Stimulated activated CD8-positive, alpha-beta memory T cell treated with anti-CD3 and anti-CD28 coated beads, Interleukin-15, amount 100 ng/mL, for 4 hours (primary cell): ENCODE data around the gene MBD4.
"Not testable (repeated sequence)": the region's sequence is repeated elsewhere in the genome, so short reads cannot be mapped to it uniquely, and the experiment has no call there.

Experiments used
- DNase-seq, 2 donors: peaks; one replicate each; pipeline ENCODE4 v3.0.0-alpha.2; 2020; ENCODE audit warnings: low read depth in 2 of 2

Gene MBD4

DNA sequence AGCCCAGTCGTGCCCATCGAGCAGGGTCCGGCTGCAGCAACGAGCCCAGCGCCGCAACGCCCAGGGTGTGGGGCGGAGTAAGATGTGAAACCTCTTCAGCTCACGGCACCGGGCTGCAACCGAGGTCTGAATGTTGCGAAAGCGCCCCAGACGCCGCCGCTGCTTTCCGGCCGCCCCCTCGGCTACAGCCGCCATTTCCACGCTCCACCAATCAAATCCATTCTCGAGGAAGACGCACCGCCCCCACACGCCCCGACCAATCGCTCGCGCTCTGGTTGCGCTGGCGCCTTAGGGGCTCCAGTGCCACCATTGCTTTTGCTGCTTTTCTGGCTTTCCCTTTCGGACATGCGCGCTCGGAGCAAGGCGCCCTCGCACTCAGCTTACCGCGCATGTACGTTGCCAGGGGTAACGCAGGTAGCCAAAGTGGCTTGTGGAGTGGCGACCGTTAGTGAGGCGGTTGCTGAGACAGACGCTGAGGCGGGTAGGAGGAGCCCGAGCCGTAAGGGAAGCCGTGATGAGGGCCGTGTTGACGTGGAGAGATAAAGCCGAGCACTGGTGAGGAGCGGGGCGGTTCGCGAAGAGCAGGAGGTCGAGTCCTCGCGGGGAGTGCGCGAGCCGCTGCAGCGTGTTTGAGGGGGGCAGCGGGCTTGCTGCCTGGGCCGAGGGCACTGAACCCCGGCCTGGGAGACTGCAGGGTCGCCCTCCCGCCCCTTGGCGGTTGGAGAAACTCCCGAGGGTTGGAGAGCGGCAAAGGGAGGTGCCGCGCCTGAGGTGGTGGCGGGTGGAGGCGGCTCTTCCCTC is at the start of gene MBD4, which contains the start of gene IFT122:
Gene MBD4 (minus strand): TSS at position 132 of the 801 bp plus-strand sequence. CDS start 115 bp downstream, at position 17.
Gene IFT122 (plus strand): TSS at position 408 of the 801 bp plus-strand sequence. CDS start 107 bp downstream, at position 515.
- DNase-seq: peak; percentile 97 to 98

DNA sequence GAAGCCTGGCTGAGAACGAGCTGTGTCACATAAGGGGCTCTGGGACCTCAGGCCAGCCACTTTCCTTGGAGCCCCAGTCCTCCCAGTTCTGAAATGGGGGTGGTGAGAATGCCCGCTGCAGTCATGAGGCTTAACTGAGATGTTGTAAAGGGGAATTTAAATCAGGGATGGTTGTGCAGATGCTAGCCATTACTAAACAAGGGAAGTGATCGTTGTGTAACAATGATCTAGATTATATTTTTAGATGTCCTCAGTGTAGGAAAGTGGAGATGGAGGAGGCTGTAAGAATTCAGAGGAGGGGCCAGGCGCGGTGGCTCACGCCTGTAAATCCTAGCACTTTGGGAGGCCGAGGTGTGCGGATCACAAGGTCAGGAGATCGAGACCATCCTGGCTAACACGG is 49.5 kb upstream of the MBD4 start:
- not testable (repeated sequence) for DNase-seq

DNA sequence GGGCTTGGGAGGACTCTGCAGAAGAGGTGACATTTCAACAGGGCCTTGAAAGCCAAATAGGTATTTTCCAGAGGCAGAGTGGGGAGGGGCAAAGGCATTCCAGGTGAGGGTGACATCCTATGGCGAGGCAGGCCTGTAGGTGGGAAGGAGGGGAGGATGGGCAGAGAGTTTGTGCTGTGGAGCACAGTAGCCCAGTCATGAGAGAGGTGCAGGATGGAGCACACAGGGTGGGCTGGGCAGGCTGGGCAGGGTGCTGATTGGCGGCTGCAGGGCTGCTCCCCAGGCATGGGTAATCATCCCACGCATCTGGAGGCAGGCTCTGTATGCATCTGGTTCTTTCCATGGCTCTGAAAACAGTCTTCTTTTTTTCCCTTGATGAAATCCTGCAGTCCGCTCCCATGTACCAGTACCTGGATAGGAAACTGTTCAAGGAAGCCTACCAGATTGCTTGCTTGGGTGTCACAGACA is 48.2 kb upstream of the MBD4 start:
- not testable (repeated sequence) for DNase-seq

DNA sequence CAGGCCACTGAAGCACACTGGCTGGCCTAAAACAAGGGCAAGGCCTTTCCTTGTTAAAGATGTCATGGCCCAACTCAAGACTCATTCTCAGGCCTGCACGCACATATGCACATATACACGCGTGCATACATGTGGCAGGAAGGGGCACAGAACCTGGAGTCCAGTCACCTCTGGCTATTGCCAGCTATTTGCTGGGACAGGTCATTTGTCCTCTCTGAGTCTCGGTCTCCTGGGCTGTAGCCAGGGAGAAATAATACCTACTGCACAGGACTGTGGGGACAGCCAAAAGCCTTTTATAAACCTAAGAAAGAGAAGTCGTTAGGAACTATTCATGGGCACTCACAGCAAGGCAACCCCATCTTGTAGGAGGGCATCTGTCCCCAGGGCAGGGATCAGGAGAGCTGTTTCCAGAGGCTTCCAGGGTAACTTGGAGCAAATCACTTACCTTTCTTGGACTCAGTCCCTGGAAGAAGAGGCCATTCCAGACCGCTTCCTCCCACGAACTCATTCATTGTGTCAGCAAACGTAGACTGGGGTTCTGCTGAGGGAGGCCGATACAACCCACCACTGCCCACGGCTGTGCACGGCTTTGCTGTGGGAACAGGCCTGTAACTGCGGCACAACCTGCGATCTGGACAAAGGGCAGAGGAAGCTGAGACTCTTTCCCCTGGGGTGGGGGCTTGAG is 47.6 kb upstream of the MBD4 start:
- no peak for DNase-seq

DNA sequence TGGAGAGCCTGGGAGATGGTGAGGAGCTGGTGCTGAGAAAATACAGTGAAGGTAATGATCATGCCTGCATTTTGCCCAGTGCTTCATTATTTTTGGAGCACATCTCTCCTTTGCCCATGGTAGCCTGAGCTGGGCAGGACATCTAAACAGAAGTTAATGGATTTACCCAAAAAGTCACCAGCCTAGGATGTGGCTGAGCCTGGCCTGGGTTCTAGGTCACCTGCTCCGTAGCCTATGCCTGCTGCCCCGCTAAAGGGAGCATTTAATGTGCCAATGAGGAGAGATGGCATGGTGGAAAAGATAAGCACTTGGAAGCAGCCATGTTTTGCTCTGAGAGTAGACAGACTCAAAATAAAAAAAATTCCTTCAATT is 46.9 kb upstream of the MBD4 start:
- DNase-seq: no peak

DNA sequence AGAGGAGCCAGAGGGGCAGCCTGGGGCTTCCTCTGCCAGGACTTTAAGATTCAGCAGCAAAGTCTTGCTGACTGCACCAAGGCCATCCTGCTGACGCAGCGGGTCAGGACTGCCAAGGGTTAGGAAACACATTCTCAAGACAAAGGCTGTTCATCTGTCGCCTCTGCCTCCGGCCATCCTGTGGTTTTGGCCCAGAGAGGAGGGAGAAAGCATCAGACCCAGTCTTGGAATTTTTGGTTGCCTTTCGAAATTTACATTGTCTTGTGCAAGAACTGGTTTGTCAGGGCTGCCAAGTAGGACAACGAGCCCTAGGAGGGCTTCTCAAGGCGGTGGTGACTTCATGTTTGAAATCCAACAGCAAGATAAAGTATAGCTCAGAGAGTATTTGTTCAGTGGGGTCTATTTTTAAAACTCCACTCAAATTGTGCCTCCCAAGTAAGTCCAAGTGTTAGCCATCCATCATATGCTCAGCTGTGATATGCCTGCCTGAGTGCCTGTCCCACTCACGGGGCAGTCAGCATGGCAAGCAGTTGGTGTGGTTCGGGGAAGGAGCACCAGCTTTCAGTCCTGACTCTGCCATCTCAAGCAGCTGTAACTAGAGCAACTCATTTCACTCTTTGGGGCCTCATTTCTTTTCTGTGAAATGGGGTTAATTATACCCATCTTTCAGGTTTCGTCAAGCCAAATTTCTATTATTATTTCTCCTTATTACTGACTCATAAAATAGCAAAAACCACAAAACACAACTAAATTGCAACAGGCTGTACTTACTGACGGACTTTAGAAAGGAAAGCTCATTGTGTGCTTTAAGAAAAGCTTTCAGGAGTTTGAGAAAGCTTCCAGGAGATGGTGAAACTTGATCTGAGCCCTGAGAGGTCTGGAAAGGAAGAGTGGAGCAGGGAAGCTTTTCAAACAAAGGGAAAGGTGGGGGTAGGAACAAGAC is 46.2 kb upstream of the MBD4 start:
- DNase-seq: no peak

DNA sequence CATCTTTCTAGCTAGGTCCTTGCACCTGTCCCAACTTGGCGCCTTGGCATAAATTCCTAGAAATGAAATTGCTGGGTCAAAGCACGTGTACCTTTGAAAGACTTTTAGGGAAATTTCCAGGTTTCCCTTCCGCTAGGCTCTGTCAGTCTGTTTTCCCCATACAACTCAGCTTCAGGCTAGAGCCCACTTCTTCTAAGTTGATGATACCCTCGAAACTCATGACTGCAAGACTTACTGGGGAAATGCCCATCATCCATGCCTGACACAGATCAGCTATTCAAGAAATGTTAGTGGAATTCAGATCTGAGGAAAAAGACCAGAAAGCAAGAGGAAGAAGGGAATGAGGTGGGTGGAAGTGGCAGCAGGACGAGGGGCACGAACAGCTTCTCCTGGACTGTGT is 45.4 kb upstream of the MBD4 start:
- not testable (repeated sequence) for DNase-seq

DNA sequence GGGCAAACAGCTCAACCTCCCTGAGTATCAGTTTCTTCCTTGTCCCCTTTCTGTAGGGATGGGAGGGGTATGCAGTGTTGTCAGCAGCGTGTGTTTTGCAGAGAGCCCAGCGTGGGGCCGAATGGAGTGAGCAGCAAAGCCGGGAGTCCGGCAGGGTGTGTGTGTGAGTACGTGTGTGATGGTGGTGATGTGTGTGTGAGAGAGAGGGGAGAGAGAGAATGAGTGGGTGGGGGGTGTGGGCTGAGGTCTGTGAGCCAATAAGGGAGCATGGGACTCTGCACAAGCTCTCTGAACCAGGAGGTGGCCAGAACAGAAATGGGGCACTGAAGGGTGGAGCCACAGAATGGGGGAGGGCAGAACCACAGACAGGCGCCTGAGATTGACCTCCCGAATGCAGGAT is 44.1 kb upstream of the MBD4 start:
- DNase-seq: no peak

DNA sequence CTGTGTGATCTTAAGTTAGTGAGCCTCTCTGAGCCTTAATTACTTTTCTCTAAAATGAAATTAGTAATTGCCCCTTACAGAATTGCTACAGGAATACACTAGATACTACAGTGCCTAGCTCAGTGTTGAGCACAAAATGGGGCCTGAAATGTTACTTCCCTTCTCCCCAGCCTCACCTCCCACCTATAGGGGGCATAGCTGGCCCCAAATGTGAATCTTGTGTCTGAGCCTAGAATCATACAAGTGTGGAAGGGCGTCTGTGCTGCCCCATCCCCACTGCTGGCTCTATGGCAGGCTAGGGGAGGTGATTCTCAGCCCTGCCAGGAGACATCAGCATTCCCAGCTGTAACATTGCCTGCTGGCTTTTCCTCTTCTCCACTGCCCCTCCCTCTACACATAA is 43.0 kb upstream of the MBD4 start:
- no peak for DNase-seq

DNA sequence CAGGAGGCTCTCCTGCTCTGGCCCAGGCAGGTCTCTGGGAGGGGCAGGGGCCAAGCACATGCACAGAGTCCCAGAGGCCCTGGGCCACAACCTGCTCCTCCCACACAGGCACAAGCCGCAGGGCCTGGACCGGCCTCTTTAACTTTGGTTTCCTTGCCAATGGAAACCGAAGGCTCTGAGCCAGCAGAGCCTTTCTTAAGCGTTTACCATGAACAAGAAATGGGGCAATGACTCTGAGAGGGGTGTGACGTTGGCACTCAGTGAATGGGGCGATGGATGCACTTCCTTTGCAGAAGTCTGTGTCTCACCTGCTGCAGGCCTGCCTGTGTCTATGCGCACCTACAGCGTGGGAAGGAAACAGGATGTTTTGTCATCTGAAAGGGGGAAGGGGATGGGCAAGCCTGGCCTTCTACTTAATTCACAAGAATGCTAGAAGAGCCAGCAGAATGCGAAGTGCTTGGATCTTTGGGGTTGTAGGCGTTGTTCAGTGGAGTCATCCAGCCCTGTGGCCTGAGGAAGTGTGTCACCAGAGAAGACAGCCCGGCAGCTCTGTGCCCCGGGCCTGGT is 42.1 kb upstream of the MBD4 start:
- peak in 1 of 2 donors; percentile 1 for DNase-seq

DNA sequence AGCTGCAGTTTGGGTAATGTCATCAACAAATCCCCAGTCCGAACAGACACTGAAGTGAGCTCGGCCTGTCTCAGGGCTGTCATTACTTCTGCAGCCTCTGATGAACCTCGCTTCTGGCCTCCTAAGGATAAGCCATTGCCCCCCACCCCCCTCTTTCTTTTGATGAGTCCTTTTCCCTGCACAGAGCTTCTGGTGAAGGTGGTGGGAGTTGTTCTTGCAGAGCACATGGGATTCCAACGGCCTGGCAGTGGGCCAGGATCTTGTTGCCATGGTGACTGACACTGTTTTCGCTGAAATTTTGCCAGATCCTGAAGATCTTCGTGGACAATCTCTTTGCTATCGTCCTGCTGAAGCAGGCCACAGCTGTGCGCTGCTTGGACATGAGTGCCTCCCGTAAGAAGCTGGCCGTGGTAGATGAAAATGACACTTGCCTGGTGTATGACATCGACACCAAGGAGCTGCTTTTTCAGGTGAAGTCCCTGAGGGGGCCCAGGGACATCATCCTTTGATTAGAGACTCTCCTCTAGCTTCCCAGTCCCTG is 41.5 kb upstream of the MBD4 start:
- not testable (repeated sequence) for DNase-seq

DNA sequence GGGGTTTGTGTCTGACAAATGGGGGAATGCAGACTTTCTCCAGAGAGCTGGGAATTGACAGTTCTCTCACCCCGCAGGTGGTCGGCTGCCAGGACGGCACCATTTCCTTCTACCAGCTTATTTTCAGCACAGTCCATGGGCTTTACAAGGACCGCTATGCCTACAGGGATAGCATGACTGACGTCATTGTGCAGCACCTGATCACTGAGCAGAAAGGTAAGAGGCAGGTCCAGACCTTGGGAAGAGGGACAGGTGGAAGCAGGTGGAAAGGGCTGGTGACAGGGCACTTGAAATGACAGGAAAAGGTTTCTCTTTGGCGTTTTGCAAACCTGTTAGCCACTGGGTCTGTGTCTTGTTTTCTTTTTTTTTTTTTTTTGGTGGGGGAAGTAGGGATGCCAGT is 36.8 kb upstream of the MBD4 start:
- DNase-seq: no peak

DNA sequence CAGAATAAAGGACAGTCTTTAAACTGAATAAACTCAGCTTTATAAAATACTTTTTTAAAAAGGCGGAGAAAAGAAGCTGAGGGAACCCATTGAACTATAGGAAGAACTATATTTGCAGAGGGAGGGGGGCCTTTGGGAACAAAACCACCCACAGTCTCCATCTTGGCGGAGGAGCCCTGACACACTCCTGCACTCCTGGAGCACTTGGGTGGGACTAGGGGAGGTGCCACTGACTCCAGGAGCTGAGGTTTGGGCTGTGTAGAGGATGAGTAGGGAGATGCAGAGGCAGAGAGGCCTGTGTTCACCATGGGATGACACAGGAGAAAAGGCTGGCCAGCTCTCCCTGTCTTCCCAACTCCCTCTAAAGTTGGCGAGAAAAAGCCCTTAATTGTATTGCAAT is 36.1 kb upstream of the MBD4 start:
- no peak for DNase-seq

DNA sequence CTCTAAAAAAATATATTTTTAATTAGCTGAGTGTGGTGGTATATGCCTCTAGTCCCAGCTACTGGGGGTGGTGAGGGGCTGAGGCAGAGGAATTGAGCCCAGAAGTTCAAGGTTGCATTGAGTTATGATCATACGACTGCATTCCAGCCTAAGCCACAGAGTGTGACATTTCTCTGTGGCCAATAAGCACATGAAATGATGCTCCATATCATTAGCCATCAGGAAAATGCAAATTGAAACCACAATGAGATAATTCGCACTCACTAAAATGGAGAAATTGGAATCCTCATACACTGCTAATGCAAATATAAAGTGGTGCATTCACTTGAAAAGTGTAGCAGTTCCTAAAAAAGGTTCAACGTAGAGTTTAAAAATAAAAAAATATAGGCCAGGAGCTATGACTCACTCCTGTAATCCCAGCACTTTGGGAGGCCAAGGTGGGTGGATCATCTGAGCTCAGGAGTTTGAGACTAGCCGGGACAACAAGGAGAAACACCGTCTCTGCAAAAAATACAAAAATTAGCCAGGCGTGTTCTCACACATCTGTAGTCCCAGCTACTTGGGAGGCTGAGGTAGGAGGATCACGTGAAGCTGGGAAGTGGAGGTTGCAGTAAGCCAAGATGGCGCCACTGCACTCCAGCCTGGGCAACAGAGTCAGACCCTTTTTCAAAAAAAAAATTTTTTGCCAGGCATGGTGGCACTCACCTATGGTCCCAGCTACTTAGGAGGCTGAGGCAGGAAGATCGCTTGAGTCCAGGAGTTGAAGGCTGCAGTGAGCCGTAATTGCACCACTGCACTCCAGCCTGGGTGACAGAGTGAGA is 35.4 kb upstream of the MBD4 start:
- no peak for DNase-seq

DNA sequence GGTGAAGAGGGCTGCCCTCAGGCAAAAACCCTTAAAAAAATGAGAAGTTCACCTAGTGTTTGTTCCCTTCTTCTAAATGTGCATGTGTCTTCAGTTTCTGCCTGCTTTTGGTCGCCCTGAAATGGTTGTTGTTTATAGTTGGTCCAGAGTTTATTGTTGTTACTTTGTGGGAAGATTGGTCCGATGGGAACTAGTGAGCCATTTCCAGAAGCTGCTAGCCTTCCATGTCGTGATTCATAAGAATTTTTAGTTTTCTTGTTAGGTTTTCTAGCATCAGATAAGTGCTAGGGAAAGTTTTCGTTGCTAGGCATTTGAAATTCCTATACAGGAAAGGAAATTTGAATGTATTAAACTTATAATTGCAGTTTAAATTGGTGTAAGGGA is 34.0 kb upstream of the MBD4 start:
- DNase-seq: no peak

DNA sequence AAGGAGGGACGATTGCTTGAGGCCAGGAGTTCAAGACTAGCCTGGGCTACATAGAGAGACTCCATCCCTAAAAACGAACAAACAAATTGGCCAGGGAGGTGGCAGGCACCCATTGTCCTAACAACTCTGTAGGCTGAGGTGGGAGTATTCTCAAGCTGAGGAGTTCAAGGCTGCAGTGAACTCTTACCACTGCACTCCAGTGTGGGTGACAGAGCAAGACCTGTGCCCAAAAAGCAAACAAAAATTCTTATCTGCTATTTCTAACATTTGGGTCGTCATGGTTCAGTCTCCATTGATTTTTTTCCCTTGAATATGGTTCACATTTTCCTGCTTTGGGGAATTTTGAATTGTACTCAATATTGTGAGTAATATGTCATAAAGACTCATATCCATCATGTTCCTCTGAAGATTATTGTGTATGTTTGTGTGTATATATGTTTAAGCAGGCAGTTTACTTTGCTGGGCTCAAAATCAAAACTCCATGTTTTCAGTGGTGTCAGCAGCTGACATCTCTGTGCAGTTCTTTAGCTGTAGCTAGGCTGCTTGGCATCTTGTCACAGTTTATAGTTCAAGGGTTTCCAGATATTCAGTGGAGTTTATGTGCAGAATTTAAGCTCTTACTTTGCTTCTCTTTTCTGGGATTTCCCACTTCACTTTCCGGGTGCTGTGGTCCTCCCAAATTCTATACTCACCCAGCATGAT is 33.5 kb upstream of the MBD4 start:
- DNase-seq: no peak

DNA sequence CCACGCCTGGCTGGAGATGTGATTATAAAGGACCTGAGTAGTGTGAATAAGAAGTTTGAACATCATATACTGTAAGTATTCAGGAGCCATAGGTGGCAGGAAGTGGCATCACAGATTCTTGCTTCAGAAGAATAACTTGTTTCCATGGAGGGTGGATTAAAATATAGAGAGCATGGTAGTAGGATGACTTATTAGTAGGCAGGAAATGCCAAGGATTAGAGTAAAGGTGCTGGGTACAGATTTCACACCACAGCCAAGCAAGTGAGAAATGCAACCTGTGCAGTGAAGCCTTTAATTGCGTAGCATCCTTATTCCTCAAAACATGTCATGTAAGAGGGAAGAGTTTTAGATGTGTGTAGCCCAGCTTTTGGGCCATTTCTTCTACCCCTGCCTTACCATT is 31.1 kb upstream of the MBD4 start:
- DNase-seq: no peak

DNA sequence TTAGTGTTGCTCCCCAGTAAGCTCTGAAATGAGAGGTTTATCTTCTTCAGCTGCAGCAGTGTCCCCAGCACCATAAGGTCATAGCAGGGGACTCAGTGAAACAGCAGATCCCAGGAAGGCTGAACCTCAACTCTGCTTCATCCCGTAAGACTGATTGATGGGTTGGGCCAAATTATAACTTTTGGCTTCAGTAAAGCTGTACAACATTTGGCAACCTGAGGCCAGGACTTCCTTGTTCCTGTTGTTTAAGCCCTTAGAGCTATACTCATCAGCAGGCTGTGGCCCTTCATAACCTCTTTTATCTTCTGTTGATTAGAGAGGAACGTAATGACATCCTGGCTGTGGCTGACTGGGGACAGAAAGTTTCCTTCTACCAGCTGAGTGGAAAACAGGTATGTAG is 29.3 kb upstream of the MBD4 start:
- no peak for DNase-seq

DNA sequence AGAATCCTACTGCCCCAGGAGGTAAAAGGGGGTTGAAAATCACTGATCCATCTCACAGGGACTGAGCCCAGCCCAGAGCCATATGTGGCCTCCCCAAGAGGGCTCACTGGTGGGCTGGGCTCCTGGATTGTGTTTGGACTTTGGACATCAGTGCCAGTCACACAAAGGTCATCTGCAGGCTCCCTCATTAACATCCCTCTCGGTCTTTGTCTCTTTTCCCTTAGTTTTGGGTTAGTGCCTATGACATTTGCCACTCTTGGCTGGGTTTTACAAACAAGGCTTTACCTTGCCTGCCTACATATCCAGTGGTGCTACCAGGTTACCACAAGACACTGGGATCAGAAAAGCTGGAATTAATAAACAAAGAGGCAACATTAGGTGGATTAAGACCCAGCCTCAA is 28.2 kb upstream of the MBD4 start:
- DNase-seq: no peak

DNA sequence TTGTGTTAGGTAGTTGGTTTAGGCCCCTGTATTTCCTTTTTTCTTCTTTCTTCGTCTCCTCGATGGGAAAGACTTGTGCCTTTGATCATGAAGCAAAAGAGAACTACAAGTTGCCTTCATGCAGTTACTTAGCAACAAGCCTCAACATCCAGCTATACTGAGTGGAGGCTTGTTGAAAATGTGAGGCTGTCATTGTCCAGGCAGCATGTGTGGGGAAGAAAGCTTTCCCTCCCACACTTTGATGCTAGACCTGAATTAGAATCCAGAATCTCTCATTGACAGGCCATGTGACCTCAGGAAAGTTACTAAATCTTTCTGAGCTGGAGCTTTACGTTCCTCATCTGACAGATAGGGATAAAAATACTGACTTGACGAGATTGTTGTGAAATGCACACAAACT is 24.0 kb upstream of the MBD4 start:
- no peak for DNase-seq
